GM12878 (cell line): ENCODE measurements around the gene SMOC1. TPM values are rescaled to one million over a fixed set of nuclear protein-coding genes. Genes with fewer than 3 reads are reported as not detected.

ENCODE experiments used
- ATAC-seq: fragments of 200-7000 bp; cut with Tn5 transposase; 3 replicates; pipeline ENCODE4 v1.9.1; 2020; ENCODE audit warnings: mild to moderate bottlenecking, moderate library complexity
- BruUV-seq: library from RNA; stranded (reverse); fragments of 400-500 nt; replicated peaks from 2 replicates; lab custom pipeline; 2021; lab: Mats Ljungman, UMichigan
- CTCF ChIA-PET: fragments of 300-600 bp; sonication (Branson Sonifier 250); formaldehyde crosslinking; extraction: SDS; loops from one replicate; lab custom pipeline; 2021; ENCODE audit warnings: inconsistent platforms; lab: Yijun Ruan, JAX
- POLR2A ChIA-PET: fragments of 350-600 bp; formaldehyde crosslinking; extraction: SDS; loops from one replicate; lab custom pipeline; 2021; ENCODE audit warnings: inconsistent platforms; lab: Charles Lee
- RAD21 ChIA-PET: fragments of 300-600 bp; sonication (Branson Sonifier 250); formaldehyde crosslinking; loops from one replicate; lab custom pipeline; 2023; ENCODE audit warnings: antibody characterized with exemption; ENCODE audit not compliant: unreplicated experiment; lab: Charles Lee
- SMC1A ChIA-PET: fragments of 300-600 bp; sonication (Branson Sonifier 250); formaldehyde crosslinking; loops from one replicate; lab custom pipeline; 2023; ENCODE audit not compliant: unreplicated experiment, uncharacterized antibody; lab: Charles Lee
- DNase-seq: peaks from one replicate; pipeline ENCODE4 v3.0.0-alpha.2; 2011; ENCODE audit warnings: low read depth, low spot score
- FAIRE-seq: peaks from 3 replicates; lab custom pipeline; 2011; peaks lifted over from hg19 to GRCh38; lab: Jason Lieb, UNC
- H2AFZ ChIP-seq: 2 replicates; pipeline ENCODE4 v1.6.0; 2011; ENCODE audit warnings: low read depth, low read length, control low read depth; ENCODE audit not compliant: control insufficient read depth
- H3K27ac ChIP-seq: 2 replicates; pipeline ENCODE4 v1.5.1; 2011; ENCODE audit warnings: control low read depth; ENCODE audit not compliant: control insufficient read depth, insufficient read depth
- H3K27me3 ChIP-seq, 2 experiments: replicated peaks in 1 of 2; 2 replicates each; pipeline versions ENCODE4 v1.6.0 to v1.6.1; 2011; ENCODE audit warnings: low read length in 1 of 2; ENCODE audit not compliant: control insufficient read depth in 2 of 2, insufficient read depth in 2 of 2
- H3K36me3 ChIP-seq, 2 experiments: 2 replicates each; pipeline ENCODE4 v1.5.1; 2011; ENCODE audit warnings: low read length in 1 of 2; ENCODE audit not compliant: control insufficient read depth in 2 of 2, insufficient read depth in 2 of 2
- H3K4me1 ChIP-seq: 2 replicates; pipeline ENCODE4 v1.6.1; 2011; ENCODE audit warnings: mild to moderate bottlenecking, low read length, moderate library complexity, mixed read lengths; ENCODE audit not compliant: control insufficient read depth, insufficient read depth
- H3K4me2 ChIP-seq: 2 replicates; pipeline ENCODE4 v1.6.0; 2011; ENCODE audit warnings: control low read depth; ENCODE audit not compliant: control insufficient read depth, insufficient read depth
- H3K4me3 ChIP-seq: fragments of 200-600 bp; sonication (generic); 2 replicates; pipeline ENCODE4 v1.5.1; 2016
- H3K79me2 ChIP-seq: 2 replicates; pipeline ENCODE4 v1.6.0; 2011; ENCODE audit warnings: low read length; ENCODE audit not compliant: control insufficient read depth, insufficient read depth
- H3K9ac ChIP-seq: 2 replicates; pipeline ENCODE4 v1.8.0; 2011; ENCODE audit warnings: low read length, control low read depth, mixed read lengths; ENCODE audit not compliant: control insufficient read depth, insufficient read depth
- H3K9me3 ChIP-seq: replicated peaks from 3 replicates; pipeline ENCODE4 v1.5.1; 2011; ENCODE audit warnings: mild to moderate bottlenecking, low read length; ENCODE audit not compliant: control insufficient read depth, insufficient read depth
- H4K20me1 ChIP-seq: 2 replicates; pipeline ENCODE4 v1.6.0; 2011; ENCODE audit not compliant: control insufficient read depth, insufficient read depth
- IKZF1 ChIP-seq: fragments of 450-650 bp; conservative IDR thresholded peaks from 2 replicates; pipeline ENCODE4 v1.6.1; 2017; ENCODE audit warnings: antibody characterized with exemption, mild to moderate bottlenecking
- IKZF2 ChIP-seq, 2 experiments: fragments of 450-650 bp; IDR thresholded peaks; 2 replicates each; pipeline ENCODE4 v1.6.1; 2017; ENCODE audit warnings: mild to moderate bottlenecking in 2 of 2, moderate library complexity in 2 of 2
- MEF2B ChIP-seq: fragments of 450-650 bp; IDR thresholded peaks from 2 replicates; pipeline ENCODE4 v1.6.1; 2018; ENCODE audit warnings: mild to moderate bottlenecking, moderate library complexity; ENCODE audit not compliant: partially characterized antibody, poor library complexity, severe bottlenecking
- MXI1 ChIP-seq: fragments of 150-350 bp; IDR thresholded peaks from 2 replicates; pipeline ENCODE4 v1.6.1; 2011; ENCODE audit warnings: low read depth, mild to moderate bottlenecking, inconsistent platforms, low read length, improper control_type of control experiment
- MYB ChIP-seq: fragments of 150-350 bp; IDR thresholded peaks from 2 replicates; pipeline ENCODE4 v1.6.1; 2014; ENCODE audit warnings: mild to moderate bottlenecking, low read depth, low read length, borderline replicate concordance
- PML ChIP-seq: IDR thresholded peaks from 2 replicates; pipeline ENCODE4 v1.6.1; 2012; ENCODE audit warnings: low read length, inconsistent platforms
- RBBP5 ChIP-seq: fragments of 200-600 bp; sonication (generic); conservative IDR thresholded peaks from 2 replicates; pipeline ENCODE4 v1.6.1; 2016
- RUNX3 ChIP-seq: IDR thresholded peaks from 2 replicates; pipeline ENCODE4 v1.6.1; 2012; ENCODE audit warnings: low read length, inconsistent platforms
- YY1 ChIP-seq: IDR thresholded peaks from 2 replicates; pipeline ENCODE4 v1.6.1; 2011; ENCODE audit warnings: low read depth, mild to moderate bottlenecking, low read length
- in situ Hi-C: fragments of 300-500 bp; cut with MboI; formaldehyde crosslinking; loops from 9 replicates; pipeline ENCODE4 v1.14.3; 2018; ENCODE audit warnings: mixed read lengths
- intact Hi-C: fragments of 100-400 bp; cut with micrococcal nuclease; formaldehyde crosslinking; loops from one replicate; pipeline ENCODE4 v1.14.2; 2022; ENCODE audit not compliant: unreplicated experiment
- polyA plus RNA-seq, 11 experiments: library from polyadenylated mRNA; depleted of rRNA in 4 of 11; unstranded in 6 of 11; stranded (reverse) in 5 of 11; fragments of >200 nt; fragmentation: Nextera tagmentation in 4 of 11; fragmentation: Illumina TruSeq in 1 of 11; extraction: Ambion mirVana in 4 of 11; extraction: Trizol in 1 of 11; gene quantifications; 1 replicate in 1 of 11; 2 replicates in 10 of 11; pipeline versions ENCODE4 v1.2.1 to v1.2.3, GENCODE V29; 2011 to 2016; ENCODE audit warnings: inconsistent platforms in 2 of 11, missing spikeins in 2 of 11, low read depth in 1 of 11
- total RNA-seq, 4 experiments: library from RNA; depleted of rRNA in 3 of 4; stranded (reverse); fragments of >200 nt in 3 of 4; fragmentation: Illumina TruSeq in 1 of 4; extraction: Trizol in 1 of 4; gene quantifications; 2 replicates each; pipeline versions ENCODE4 v1.2.1 to v1.2.3, GENCODE V29; 2013 to 2021
- TF ChIP-seq, protein P1 (sequence below): IDR thresholded peaks from 2 replicates; pipeline ENCODE4 v1.6.1; 2012; ENCODE audit warnings: mild to moderate bottlenecking, low read depth, low read length
- TF ChIP-seq, protein P2 (sequence below): fragments of 450-650 bp; formaldehyde crosslinking; IDR thresholded peaks from 2 replicates; pipeline ENCODE4 v1.5.0; 2022; ENCODE audit warnings: mild to moderate bottlenecking, missing genetic modification characterization

The SMOC1 gene
- total and polyA plus RNA-seq, 10 of the 15 experiments (the other 5 are each of a cell fraction or from before 2014, with no cell fraction given) = 0.03 to 0.26 (median 0.14) TPM; not detected in 7

DNA sequence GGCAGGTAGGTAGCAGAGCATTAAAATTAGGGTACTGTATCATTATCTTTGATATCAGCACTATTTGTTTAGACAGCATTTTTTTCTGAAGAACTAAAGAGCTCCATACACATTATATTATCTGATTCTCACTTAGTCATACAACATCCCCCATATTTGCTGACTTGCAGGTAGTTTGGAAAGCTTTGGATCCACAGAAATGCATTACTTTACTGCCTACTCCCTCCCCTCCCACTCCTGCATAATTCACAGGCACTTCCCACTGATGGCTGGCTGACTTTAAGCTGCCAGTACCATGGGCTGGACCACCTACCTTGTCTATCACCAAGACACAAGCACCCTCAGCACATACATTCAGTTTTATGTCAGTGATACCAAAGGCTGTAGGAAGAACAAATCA lies 199.1 kb downstream of the SMOC1 start:
- no TSS peak for BruUV-seq
- Histone ChIP-seq H3K79me2 (no peaks in the 10 kb centered on the region), H3K4me1 (no peaks in the 10 kb centered on the region), H3K27ac (no peak overlapping the region), H3K9me3 (no peaks in the 10 kb centered on the region), H2AFZ (no peak overlapping the region), H3K36me3 (no peaks in the 10 kb centered on the region), H3K27me3 (peaks cover 0 to 5% of the 10 kb centered on the region in 2 experiments; a peak in 3 of 4 replicates), H3K9ac (no peak overlapping the region), H3K4me2 (no peak overlapping the region), H4K20me1 (no peaks in the 10 kb centered on the region), H3K4me3 (no peak overlapping the region)
- in situ Hi-C loops (no loop called here), intact Hi-C loops (no loop called here)
- ChIA-PET RAD21 (no interaction called here), SMC1A (interaction anchor here (0.5 kb wide), 1 partner anchor 239 kb away, joined by 3 read pairs; no protein-coding TSS in a partner anchor), CTCF (no interaction called here), POLR2A (interaction anchor here (0.5 kb wide), 1 partner anchor 24 kb away, joined by 6 read pairs; no protein-coding TSS in a partner anchor)
- TF ChIP-seq IKZF2 (IDR thresholded peaks at IDR 0.05) (no peak), MYB (no peak), YY1 (no peak), RUNX3 (no peak), RBBP5 (no peak), PML (no peak), MXI1 (no peak), MEF2B (no peak), IKZF1 (no peak)
- TF ChIP-seq, protein P1, sequence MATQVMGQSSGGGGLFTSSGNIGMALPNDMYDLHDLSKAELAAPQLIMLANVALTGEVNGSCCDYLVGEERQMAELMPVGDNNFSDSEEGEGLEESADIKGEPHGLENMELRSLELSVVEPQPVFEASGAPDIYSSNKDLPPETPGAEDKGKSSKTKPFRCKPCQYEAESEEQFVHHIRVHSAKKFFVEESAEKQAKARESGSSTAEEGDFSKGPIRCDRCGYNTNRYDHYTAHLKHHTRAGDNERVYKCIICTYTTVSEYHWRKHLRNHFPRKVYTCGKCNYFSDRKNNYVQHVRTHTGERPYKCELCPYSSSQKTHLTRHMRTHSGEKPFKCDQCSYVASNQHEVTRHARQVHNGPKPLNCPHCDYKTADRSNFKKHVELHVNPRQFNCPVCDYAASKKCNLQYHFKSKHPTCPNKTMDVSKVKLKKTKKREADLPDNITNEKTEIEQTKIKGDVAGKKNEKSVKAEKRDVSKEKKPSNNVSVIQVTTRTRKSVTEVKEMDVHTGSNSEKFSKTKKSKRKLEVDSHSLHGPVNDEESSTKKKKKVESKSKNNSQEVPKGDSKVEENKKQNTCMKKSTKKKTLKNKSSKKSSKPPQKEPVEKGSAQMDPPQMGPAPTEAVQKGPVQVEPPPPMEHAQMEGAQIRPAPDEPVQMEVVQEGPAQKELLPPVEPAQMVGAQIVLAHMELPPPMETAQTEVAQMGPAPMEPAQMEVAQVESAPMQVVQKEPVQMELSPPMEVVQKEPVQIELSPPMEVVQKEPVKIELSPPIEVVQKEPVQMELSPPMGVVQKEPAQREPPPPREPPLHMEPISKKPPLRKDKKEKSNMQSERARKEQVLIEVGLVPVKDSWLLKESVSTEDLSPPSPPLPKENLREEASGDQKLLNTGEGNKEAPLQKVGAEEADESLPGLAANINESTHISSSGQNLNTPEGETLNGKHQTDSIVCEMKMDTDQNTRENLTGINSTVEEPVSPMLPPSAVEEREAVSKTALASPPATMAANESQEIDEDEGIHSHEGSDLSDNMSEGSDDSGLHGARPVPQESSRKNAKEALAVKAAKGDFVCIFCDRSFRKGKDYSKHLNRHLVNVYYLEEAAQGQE = no peak
- TF ChIP-seq, protein P2, sequence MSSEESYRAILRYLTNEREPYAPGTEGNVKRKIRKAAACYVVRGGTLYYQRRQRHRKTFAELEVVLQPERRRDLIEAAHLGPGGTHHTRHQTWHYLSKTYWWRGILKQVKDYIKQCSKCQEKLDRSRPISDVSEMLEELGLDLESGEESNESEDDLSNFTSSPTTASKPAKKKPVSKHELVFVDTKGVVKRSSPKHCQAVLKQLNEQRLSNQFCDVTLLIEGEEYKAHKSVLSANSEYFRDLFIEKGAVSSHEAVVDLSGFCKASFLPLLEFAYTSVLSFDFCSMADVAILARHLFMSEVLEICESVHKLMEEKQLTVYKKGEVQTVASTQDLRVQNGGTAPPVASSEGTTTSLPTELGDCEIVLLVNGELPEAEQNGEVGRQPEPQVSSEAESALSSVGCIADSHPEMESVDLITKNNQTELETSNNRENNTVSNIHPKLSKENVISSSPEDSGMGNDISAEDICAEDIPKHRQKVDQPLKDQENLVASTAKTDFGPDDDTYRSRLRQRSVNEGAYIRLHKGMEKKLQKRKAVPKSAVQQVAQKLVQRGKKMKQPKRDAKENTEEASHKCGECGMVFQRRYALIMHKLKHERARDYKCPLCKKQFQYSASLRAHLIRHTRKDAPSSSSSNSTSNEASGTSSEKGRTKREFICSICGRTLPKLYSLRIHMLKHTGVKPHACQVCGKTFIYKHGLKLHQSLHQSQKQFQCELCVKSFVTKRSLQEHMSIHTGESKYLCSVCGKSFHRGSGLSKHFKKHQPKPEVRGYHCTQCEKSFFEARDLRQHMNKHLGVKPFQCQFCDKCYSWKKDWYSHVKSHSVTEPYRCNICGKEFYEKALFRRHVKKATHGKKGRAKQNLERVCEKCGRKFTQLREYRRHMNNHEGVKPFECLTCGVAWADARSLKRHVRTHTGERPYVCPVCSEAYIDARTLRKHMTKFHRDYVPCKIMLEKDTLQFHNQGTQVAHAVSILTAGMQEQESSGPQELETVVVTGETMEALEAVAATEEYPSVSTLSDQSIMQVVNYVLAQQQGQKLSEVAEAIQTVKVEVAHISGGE (CRISPR knock-in tag) = no peak
- ATAC-seq = no peak
- no peak for FAIRE-seq
- no peak for DNase-seq
